Type B pancreatic cell (in vitro differentiated cells): ENCODE measurements around the gene ZDHHC9. TPM values are rescaled to one million over a fixed set of nuclear protein-coding genes. Genes with fewer than 3 reads are reported as not detected.
A peak's percentile ranks its signal among the peaks of the same experiment; 100 is the strongest.

Experiments used
- DNase-seq: peaks from one replicate; pipeline ENCODE4 v3.0.0; 2021; ENCODE audit warnings: mixed read lengths; ENCODE audit not compliant: unreplicated experiment; ENCODE audit errors: extremely low spot score
- H3K27ac Mint-ChIP-seq: 2 replicates; pipeline ENCODE4 v1.8.0; 2021; ENCODE audit warnings: mild to moderate bottlenecking, mixed read lengths
- H3K27me3 Mint-ChIP-seq: 2 replicates; pipeline ENCODE4 v1.8.0; 2021; ENCODE audit warnings: mixed read lengths
- H3K36me3 Mint-ChIP-seq: 2 replicates; pipeline ENCODE4 v1.8.0; 2021; ENCODE audit warnings: mixed read lengths
- H3K4me1 Mint-ChIP-seq: one replicate; pipeline ENCODE4 v1.8.0; 2021; ENCODE audit warnings: mixed read lengths; ENCODE audit not compliant: unreplicated experiment
- H3K4me3 Mint-ChIP-seq: 2 replicates; pipeline ENCODE4 v1.8.0; 2021; ENCODE audit warnings: mild to moderate bottlenecking, mixed read lengths
- H3K9me3 Mint-ChIP-seq: 2 replicates; pipeline ENCODE4 v1.8.0; 2021; ENCODE audit warnings: mixed read lengths
- total RNA-seq: library from RNA; stranded (reverse); gene quantifications from 2 replicates; pipeline ENCODE4 v1.2.1, GENCODE V29; 2021; ENCODE audit warnings: low replicate concordance
- TF ChIP-seq, protein P1 (sequence below): fragments of 200-600 bp; sonication (generic); conservative IDR thresholded peaks from 2 replicates; pipeline ENCODE4 v1.5.0; 2021; ENCODE audit warnings: antibody characterized with exemption, mild to moderate bottlenecking

The ZDHHC9 gene
- total RNA-seq, 1 donor from 2014 or later, result 35.3 TPM

DNA sequence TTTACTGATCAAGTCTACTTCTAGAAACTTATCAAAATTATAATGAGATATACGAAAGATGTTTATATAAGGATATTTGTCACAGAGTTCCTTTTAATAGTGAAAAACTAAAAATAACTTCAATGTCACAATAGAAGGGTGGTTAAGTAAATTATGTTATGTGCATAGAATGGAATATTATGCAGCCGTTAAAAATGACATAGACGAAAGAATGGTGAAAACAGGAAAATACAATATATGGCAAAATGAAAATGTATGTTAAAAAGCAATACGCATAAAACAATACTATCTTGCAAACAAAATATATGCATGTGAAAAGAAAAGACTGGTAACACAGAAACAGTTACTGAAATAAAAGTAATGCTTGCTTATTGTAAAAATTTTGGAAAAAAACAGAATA, 19.1 kb downstream of the ZDHHC9 start:
- Mint-ChIP-seq H3K9me3 (no peaks in the 10 kb centered on the region), H3K36me3 (peaks cover 19% of the 10 kb centered on the region)
- TF ChIP-seq, protein P1, sequence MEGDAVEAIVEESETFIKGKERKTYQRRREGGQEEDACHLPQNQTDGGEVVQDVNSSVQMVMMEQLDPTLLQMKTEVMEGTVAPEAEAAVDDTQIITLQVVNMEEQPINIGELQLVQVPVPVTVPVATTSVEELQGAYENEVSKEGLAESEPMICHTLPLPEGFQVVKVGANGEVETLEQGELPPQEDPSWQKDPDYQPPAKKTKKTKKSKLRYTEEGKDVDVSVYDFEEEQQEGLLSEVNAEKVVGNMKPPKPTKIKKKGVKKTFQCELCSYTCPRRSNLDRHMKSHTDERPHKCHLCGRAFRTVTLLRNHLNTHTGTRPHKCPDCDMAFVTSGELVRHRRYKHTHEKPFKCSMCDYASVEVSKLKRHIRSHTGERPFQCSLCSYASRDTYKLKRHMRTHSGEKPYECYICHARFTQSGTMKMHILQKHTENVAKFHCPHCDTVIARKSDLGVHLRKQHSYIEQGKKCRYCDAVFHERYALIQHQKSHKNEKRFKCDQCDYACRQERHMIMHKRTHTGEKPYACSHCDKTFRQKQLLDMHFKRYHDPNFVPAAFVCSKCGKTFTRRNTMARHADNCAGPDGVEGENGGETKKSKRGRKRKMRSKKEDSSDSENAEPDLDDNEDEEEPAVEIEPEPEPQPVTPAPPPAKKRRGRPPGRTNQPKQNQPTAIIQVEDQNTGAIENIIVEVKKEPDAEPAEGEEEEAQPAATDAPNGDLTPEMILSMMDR, result no peak

DNA sequence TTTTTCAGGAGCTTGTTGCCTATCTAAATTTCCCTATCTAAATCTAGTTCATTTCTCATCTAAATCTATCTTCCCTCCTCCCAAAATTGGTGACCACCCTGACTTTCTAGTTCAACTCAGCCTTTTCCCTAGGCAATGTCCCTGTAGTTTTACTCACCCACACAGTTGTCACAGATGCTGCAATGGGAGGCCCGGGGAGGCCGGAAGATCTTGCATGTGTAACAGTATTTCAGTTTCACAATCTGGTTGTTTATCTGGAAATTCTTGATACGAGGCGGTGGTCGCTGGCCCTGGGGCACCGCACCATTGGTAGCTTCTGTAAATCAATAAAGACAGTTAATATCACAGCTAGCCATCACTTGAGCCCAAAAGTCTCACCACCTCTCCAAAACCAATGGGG, 20.2 kb downstream of the ZDHHC9 start:
- TF ChIP-seq, protein P1, result no peak
- peaks cover 5% of the 10 kb centered on the region for H3K4me1 Mint-ChIP-seq
- no peaks in the 10 kb centered on the region for H3K27me3 Mint-ChIP-seq
- H3K4me3 Mint-ChIP-seq, result no peak overlapping the region
- H3K9me3 Mint-ChIP-seq, result no peaks in the 10 kb centered on the region
- no peak overlapping the region for H3K27ac Mint-ChIP-seq
- DNase-seq, result no peak
- peaks cover 19% of the 10 kb centered on the region for H3K36me3 Mint-ChIP-seq

More for the DNA sequence above, 19.1 kb downstream of the ZDHHC9 start:
- no peak for DNase-seq
- Mint-ChIP-seq H3K4me1 (peaks cover 5% of the 10 kb centered on the region), H3K27me3 (no peaks in the 10 kb centered on the region), H3K4me3 (no peak overlapping the region), H3K27ac (no peak overlapping the region)

DNA sequence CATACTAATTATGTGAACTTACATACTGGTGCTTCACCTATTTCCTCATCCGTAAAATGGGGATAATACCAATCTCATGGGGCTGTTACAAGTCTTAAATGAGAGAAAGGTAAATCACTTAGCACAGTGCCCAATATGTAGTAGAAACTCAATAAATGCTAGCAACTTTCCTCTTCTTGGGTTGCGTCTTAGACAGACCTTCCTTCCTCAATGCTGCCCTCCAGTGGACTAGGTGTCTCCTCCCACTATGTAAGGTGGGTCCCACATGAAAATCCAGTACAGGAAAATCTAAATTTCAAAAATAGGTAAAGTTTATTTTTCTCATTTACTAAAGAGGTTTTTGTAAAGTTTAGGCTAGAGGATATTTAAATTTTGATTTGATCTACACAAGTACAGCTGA, 20.6 kb downstream of the ZDHHC9 start:
- H3K9me3 Mint-ChIP-seq, result no peaks in the 10 kb centered on the region
- H3K27ac Mint-ChIP-seq, result no peak overlapping the region
- TF ChIP-seq, protein P1, result peak; percentile 74
- H3K36me3 Mint-ChIP-seq, result peaks cover 19% of the 10 kb centered on the region
- no peak overlapping the region for H3K4me3 Mint-ChIP-seq
- no peaks in the 10 kb centered on the region for H3K27me3 Mint-ChIP-seq
- H3K4me1 Mint-ChIP-seq, result peaks cover 5% of the 10 kb centered on the region
- DNase-seq, result no peak

DNA sequence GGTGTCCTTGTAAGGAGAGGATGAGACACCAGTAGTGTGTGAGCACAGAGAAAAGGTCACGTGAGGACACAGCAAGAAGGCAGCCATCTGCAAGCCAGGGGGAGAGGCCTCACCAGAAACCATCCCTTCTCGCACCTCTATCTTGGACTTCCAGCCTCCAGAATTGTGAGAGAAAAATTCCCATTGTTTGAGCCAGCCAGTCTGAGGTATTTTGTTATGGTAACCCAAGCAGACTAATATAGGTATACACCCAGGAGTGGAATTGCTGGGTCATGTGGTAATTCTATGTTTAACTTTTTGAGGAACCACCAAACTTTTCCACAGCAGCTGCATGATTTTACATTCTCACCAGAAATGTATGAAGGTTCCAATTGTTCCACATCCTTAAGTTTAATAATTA, 25.6 kb downstream of the ZDHHC9 start:
- H3K36me3 Mint-ChIP-seq, result peaks cover 17% of the 10 kb centered on the region
- no peaks in the 10 kb centered on the region for H3K4me1 Mint-ChIP-seq
- DNase-seq, result no peak
- H3K27ac Mint-ChIP-seq, result no peak overlapping the region
- no peaks in the 10 kb centered on the region for H3K27me3 Mint-ChIP-seq
- TF ChIP-seq, protein P1, result no peak
- H3K9me3 Mint-ChIP-seq, result no peaks in the 10 kb centered on the region
- H3K4me3 Mint-ChIP-seq, result no peak overlapping the region

DNA sequence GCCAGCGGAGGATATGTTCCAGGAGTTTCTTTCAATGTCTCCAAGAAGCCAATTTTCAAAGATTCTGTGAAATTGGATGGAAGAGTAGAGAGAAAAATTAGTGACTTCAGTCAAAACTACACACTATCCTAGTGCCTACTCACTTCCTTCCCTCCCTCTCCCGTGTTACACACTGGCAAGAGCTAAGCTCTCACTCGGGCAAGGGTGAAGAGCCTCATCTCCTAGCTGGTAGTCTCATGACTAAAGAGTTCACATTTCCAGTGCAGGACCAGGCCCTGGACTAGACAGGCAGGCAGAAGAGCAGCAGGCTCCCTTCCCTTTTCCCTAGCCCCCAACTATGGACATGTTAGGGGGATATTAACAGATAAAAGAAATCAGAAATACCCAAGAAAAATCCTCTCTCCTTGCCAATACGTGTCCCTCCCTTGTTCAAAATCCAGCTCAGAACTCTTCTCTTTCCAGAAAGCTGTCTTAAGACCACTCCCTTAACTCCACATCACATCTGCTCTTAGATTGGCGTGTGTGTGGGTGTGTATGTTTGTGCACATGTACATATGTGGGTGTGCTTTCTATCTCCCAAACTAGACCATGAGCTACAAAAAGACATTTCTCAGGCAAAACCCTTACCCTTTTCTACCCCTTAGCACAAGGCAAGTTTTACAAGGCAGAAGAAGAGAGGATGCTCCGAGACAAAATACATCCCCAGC, 29.9 kb downstream of the ZDHHC9 start:
- H3K9me3 Mint-ChIP-seq, result peaks cover 5% of the 10 kb centered on the region
- no peak overlapping the region for H3K4me3 Mint-ChIP-seq
- peaks cover 28% of the 10 kb centered on the region for H3K36me3 Mint-ChIP-seq
- no peaks in the 10 kb centered on the region for H3K4me1 Mint-ChIP-seq
- TF ChIP-seq, protein P1, result no peak
- DNase-seq, result no peak
- H3K27ac Mint-ChIP-seq, result no peak overlapping the region
- H3K27me3 Mint-ChIP-seq, result no peaks in the 10 kb centered on the region
